ENCODE measurements around the gene OR3A3.

The OR3A3 gene

DNA sequence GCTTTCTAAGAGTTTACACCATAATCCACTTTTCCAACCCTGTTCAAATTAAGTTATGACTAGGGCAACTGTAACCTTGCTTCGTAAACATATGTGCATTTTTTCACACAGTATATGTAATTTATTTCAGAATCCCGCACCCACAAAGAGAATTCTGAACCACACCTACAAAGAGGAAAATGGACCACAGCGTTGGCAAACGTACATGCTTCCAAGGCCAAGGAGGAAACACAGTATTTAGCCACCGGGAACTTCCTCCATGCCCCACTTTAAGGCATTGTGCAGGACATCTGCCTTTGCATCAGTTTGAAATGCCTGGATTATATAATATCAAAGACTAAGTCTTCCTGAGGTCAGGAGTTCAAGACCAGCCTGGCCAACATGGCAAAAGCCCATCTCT lies 58.4 kb downstream of the OR3A3 start:
- Histone ChIP-seq H3K27ac (no peak overlapping the region), H3K4me1 (ENCODE audit: control insufficient read depth in 1 of 2, insufficient read depth in 1 of 2, low read depth in 1 of 2, low read length in 1 of 2) (no peaks in the 10 kb centered on the region)

DNA sequence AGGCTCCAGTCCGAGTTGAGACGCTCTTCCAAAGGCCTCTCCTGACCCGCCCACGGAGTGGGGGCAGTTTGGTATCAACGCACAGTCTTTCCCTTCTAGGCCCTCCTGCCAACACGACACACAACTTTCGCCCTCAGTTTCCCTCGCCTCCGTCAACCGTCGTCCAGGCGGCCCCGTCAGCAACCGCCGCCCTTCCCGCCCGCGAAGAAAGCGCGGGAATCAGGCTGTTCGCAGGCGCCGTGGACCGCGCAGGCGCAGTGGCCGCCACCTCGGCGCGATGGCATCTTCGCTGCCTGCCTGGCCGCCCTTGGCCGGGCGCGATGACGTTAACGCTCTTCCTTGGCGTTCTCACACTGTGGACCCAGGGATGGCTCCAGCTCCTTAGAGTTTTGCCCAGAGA lies 60.4 kb downstream of the OR3A3 start, which contains the start of gene SPATA22:
Gene SPATA22 (minus strand): TSS at position 221 of the 400 bp plus-strand sequence. CDS start 2,494 bp downstream, outside the sequence.
- Histone ChIP-seq H3K27ac (no peak within 1 kb of the TSS), H3K4me1 (ENCODE audit: control insufficient read depth in 1 of 2, insufficient read depth in 1 of 2, low read depth in 1 of 2, low read length in 1 of 2) (no peaks in the 10 kb centered on the region), H3K4me3 (ENCODE audit: low read depth in 1 of 2, low read length in 1 of 2) (no peak within 1 kb of the TSS), H3K27me3 (no peaks in the 10 kb centered on the region), H3K9me3 (no peaks in the 10 kb centered on the region), H3K36me3 (no peaks in the 10 kb centered on the region)
- TF ChIP-seq, protein P1, sequence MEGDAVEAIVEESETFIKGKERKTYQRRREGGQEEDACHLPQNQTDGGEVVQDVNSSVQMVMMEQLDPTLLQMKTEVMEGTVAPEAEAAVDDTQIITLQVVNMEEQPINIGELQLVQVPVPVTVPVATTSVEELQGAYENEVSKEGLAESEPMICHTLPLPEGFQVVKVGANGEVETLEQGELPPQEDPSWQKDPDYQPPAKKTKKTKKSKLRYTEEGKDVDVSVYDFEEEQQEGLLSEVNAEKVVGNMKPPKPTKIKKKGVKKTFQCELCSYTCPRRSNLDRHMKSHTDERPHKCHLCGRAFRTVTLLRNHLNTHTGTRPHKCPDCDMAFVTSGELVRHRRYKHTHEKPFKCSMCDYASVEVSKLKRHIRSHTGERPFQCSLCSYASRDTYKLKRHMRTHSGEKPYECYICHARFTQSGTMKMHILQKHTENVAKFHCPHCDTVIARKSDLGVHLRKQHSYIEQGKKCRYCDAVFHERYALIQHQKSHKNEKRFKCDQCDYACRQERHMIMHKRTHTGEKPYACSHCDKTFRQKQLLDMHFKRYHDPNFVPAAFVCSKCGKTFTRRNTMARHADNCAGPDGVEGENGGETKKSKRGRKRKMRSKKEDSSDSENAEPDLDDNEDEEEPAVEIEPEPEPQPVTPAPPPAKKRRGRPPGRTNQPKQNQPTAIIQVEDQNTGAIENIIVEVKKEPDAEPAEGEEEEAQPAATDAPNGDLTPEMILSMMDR (IDR thresholded peaks at IDR 0.05), result no peak

More for the DNA sequence above, 58.4 kb downstream of the OR3A3 start:
- TF ChIP-seq, protein P1 (IDR thresholded peaks at IDR 0.05), result no peak
- Histone ChIP-seq H3K36me3 (no peaks in the 10 kb centered on the region), H3K9me3 (no peaks in the 10 kb centered on the region), H3K4me3 (ENCODE audit: low read depth in 1 of 2, low read length in 1 of 2) (no peak overlapping the region), H3K27me3 (no peaks in the 10 kb centered on the region)

DNA sequence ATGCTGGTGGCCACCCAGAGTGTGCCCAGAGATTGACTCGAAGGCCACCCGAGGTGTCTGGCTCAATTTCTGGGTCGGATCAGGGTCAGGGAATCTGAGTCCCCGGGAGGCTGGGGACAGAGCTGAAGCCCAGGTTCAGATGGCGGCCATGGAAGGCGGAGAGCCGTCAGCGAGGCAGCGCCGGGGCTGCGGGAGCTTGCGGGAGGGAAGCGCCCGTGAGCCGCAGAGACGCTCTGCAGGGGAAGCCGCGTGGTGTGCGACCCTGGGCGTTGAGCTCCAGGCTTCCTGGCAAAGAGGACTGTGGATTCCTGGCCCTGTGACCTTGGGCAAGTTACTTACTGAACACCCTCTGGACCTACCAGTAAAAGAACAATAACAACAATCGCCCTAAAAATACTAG lies 61.0 kb downstream of the OR3A3 start:
- Histone ChIP-seq H3K4me3 (ENCODE audit: low read depth in 1 of 2, low read length in 1 of 2) (no peak overlapping the region), H3K9me3 (no peaks in the 10 kb centered on the region), H3K36me3 (no peaks in the 10 kb centered on the region), H3K27me3 (no peaks in the 10 kb centered on the region), H3K27ac (no peak overlapping the region), H3K4me1 (ENCODE audit: control insufficient read depth in 1 of 2, insufficient read depth in 1 of 2, low read depth in 1 of 2, low read length in 1 of 2) (no peaks in the 10 kb centered on the region)
- TF ChIP-seq, protein P1 (IDR thresholded peaks at IDR 0.05), result no peak

All from neutrophil (primary cell).